GM12874 (cell line): Measurements from ENCODE around the gene SLC52A3.

Experiments
- CTCF ChIP-seq: IDR thresholded peaks from 2 replicates; pipeline ENCODE4 v1.5.1; 2011; ENCODE audit warnings: low read depth, mild to moderate bottlenecking, control low read depth, low read length, moderate library complexity; ENCODE audit not compliant: insufficient read depth

Gene SLC52A3

GRCh38 chr20:714453-714852 lies 53.8 kb downstream of the SLC52A3 start:
- no peak for TF ChIP-seq CTCF

GRCh38 chr20:711576-711975 lies 56.7 kb downstream of the SLC52A3 start:
- no peak for TF ChIP-seq CTCF

- TF ChIP-seq CTCF = no peak
Observed at GRCh38 chr20:710780-711450, 57.4 kb downstream of the SLC52A3 start.
